ENCODE measurements around the gene UBE2R2.

DNA sequence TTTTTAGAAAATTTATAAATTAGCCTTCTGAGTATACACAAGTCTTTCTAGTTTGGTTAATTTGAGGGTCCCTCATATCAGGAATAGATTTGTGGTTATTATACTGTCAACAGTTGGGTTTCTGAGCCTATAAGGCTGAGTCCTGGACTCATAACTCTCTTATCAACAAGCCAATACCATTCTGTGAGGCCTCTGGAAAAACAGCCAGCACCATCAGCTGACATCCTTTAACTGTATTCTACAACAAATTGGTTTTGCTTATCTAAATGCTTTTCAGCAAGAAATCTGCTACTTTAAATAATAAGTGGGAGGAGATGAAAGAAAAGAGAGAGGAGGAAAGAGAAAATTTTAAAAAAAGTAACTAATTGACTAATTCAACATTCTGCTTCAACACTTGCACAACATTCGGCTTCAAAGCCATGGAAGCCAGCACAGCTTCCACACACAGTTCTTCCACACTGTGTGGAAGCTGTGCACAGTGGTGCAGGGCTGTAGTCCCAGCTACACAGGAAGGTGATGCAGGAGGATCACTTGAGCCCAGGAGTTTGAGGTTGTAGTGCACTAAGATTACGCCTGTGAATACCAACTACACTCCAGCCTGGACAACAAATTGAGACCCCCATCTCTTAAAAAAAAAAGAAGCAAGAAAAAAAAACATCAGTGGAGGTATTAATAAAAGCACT is 147.3 kb downstream of the UBE2R2 start:
- no peak for TF ChIP-seq POLR2AphosphoS5 (IDR thresholded peaks at IDR 0.05)
- no peak for TF ChIP-seq POLR2A (IDR thresholded peaks at IDR 0.05)
- TF ChIP-seq, protein P1, sequence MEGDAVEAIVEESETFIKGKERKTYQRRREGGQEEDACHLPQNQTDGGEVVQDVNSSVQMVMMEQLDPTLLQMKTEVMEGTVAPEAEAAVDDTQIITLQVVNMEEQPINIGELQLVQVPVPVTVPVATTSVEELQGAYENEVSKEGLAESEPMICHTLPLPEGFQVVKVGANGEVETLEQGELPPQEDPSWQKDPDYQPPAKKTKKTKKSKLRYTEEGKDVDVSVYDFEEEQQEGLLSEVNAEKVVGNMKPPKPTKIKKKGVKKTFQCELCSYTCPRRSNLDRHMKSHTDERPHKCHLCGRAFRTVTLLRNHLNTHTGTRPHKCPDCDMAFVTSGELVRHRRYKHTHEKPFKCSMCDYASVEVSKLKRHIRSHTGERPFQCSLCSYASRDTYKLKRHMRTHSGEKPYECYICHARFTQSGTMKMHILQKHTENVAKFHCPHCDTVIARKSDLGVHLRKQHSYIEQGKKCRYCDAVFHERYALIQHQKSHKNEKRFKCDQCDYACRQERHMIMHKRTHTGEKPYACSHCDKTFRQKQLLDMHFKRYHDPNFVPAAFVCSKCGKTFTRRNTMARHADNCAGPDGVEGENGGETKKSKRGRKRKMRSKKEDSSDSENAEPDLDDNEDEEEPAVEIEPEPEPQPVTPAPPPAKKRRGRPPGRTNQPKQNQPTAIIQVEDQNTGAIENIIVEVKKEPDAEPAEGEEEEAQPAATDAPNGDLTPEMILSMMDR (IDR thresholded peaks at IDR 0.05) = no peak
- no peak for TF ChIP-seq EP300 (IDR thresholded peaks at IDR 0.05)

All from upper lobe of left lung (tissue), 4 donors.